ENCODE data around the gene FBXO2.

FBXO2 gene

GRCh38 chr1:11682799-11683198, 28.6 kb upstream of the FBXO2 start:
- no peak for TF ChIP-seq POLR2AphosphoS5 (IDR thresholded peaks at IDR 0.05; ENCODE audit: low read depth, low read length)
- TF ChIP-seq POLR2A (IDR thresholded peaks at IDR 0.05; ENCODE audit: low read depth, low read length), result no peak
- TF ChIP-seq PAX5 (IDR thresholded peaks at IDR 0.05; ENCODE audit: insufficient read depth, low read length, severe bottlenecking), result no peak
- TF ChIP-seq TAF1 (IDR thresholded peaks at IDR 0.05; ENCODE audit: low read depth, low read length), result no peak
- no peak for TF ChIP-seq POU2F2 (IDR thresholded peaks at IDR 0.05; ENCODE audit: low read depth, low read length)
- TF ChIP-seq SPI1 (IDR thresholded peaks at IDR 0.05; ENCODE audit: low read depth, low read length), result no peak
- no peak for DNase-seq (ENCODE audit: insufficient read length, low spot score)
- FAIRE-seq, result no peak

- no peak for DNase-seq (ENCODE audit: insufficient read length, low spot score)
- FAIRE-seq, result no peak
- no peak for TF ChIP-seq POLR2A (IDR thresholded peaks at IDR 0.05; ENCODE audit: low read depth, low read length)
- TF ChIP-seq SPI1 (IDR thresholded peaks at IDR 0.05; ENCODE audit: low read depth, low read length), result no peak
Measured at GRCh38 chr1:11682287-11682771, 28.1 kb upstream of the FBXO2 start.

- DNase-seq (ENCODE audit: insufficient read length, low spot score), result peak; percentile 98
- TF ChIP-seq TAF1 (IDR thresholded peaks at IDR 0.05; ENCODE audit: low read depth, low read length) (0 out of 2 replicates have a peak, but pooled peaks have one; percentile 8), POLR2AphosphoS5 (IDR thresholded peaks at IDR 0.05; ENCODE audit: low read depth, low read length) (no peak), PAX5 (IDR thresholded peaks at IDR 0.05; ENCODE audit: insufficient read depth, low read length, severe bottlenecking) (peak; percentile 32)
- peak; percentile 90 for FAIRE-seq
Measured at GRCh38 chr1:11681071-11681771, 27.0 kb upstream of the FBXO2 start, which contains the start of gene MAD2L2. TSS of gene MAD2L2 (minus strand) at chr1:11681148. CDS start at chr1:11680601, 547 bp downstream.

- FAIRE-seq (peak; percentile 20), DNase-seq (ENCODE audit: insufficient read length, low spot score) (no peak)
Measured at GRCh38 chr1:11680270-11681070, 26.2 kb upstream of the FBXO2 start.

GRCh38 chr1:11678442-11678841, 24.2 kb upstream of the FBXO2 start:
- no peak for DNase-seq (ENCODE audit: insufficient read length, low spot score)
- no peak for FAIRE-seq
- TF ChIP-seq POLR2AphosphoS5 (IDR thresholded peaks at IDR 0.05; ENCODE audit: low read depth, low read length) (no peak), POU2F2 (IDR thresholded peaks at IDR 0.05; ENCODE audit: low read depth, low read length) (no peak), SPI1 (IDR thresholded peaks at IDR 0.05; ENCODE audit: low read depth, low read length) (no peak), PAX5 (IDR thresholded peaks at IDR 0.05; ENCODE audit: insufficient read depth, low read length, severe bottlenecking) (no peak), TAF1 (IDR thresholded peaks at IDR 0.05; ENCODE audit: low read depth, low read length) (no peak), POLR2A (IDR thresholded peaks at IDR 0.05; ENCODE audit: low read depth, low read length) (no peak)

More at GRCh38 chr1:11680270-11681070, 26.2 kb upstream of the FBXO2 start:
- TF ChIP-seq TAF1 (IDR thresholded peaks at IDR 0.05; ENCODE audit: low read depth, low read length) (0 out of 2 replicates have a peak, but pooled peaks have one; percentile 3), POLR2A (IDR thresholded peaks at IDR 0.05; ENCODE audit: low read depth, low read length) (no peak)

- no peak for FAIRE-seq
- no peak for TF ChIP-seq POLR2A (IDR thresholded peaks at IDR 0.05; ENCODE audit: low read depth, low read length)
- TF ChIP-seq PAX5 (IDR thresholded peaks at IDR 0.05; ENCODE audit: insufficient read depth, low read length, severe bottlenecking), result no peak
- TF ChIP-seq POU2F2 (IDR thresholded peaks at IDR 0.05; ENCODE audit: low read depth, low read length), result no peak
- TF ChIP-seq SPI1 (IDR thresholded peaks at IDR 0.05; ENCODE audit: low read depth, low read length), result no peak
- TF ChIP-seq POLR2AphosphoS5 (IDR thresholded peaks at IDR 0.05; ENCODE audit: low read depth, low read length), result no peak
Measured at GRCh38 chr1:11676386-11677103, 22.3 kb upstream of the FBXO2 start.

GRCh38 chr1:11675325-11675724, 21.1 kb upstream of the FBXO2 start:
- TF ChIP-seq POU2F2 (IDR thresholded peaks at IDR 0.05; ENCODE audit: low read depth, low read length) (no peak), TAF1 (IDR thresholded peaks at IDR 0.05; ENCODE audit: low read depth, low read length) (no peak), POLR2AphosphoS5 (IDR thresholded peaks at IDR 0.05; ENCODE audit: low read depth, low read length) (no peak), POLR2A (IDR thresholded peaks at IDR 0.05; ENCODE audit: low read depth, low read length) (no peak), SPI1 (IDR thresholded peaks at IDR 0.05; ENCODE audit: low read depth, low read length) (no peak), PAX5 (IDR thresholded peaks at IDR 0.05; ENCODE audit: insufficient read depth, low read length, severe bottlenecking) (no peak)
- FAIRE-seq (no peak), DNase-seq (ENCODE audit: insufficient read length, low spot score) (no peak)

More at GRCh38 chr1:11676386-11677103, 22.3 kb upstream of the FBXO2 start:
- no peak for DNase-seq (ENCODE audit: insufficient read length, low spot score)

GRCh38 chr1:11674488-11674887, 20.3 kb upstream of the FBXO2 start:
- TF ChIP-seq POLR2AphosphoS5 (IDR thresholded peaks at IDR 0.05; ENCODE audit: low read depth, low read length), result no peak
- no peak for TF ChIP-seq POLR2A (IDR thresholded peaks at IDR 0.05; ENCODE audit: low read depth, low read length)
- no peak for TF ChIP-seq POU2F2 (IDR thresholded peaks at IDR 0.05; ENCODE audit: low read depth, low read length)
- TF ChIP-seq PAX5 (IDR thresholded peaks at IDR 0.05; ENCODE audit: insufficient read depth, low read length, severe bottlenecking), result no peak
- no peak for TF ChIP-seq SPI1 (IDR thresholded peaks at IDR 0.05; ENCODE audit: low read depth, low read length)
- TF ChIP-seq TAF1 (IDR thresholded peaks at IDR 0.05; ENCODE audit: low read depth, low read length), result no peak
- DNase-seq (ENCODE audit: insufficient read length, low spot score) (no peak), FAIRE-seq (no peak)

GRCh38 chr1:11673089-11673769, 19.0 kb upstream of the FBXO2 start:
- FAIRE-seq (no peak), DNase-seq (ENCODE audit: insufficient read length, low spot score) (no peak)
- TF ChIP-seq SPI1 (IDR thresholded peaks at IDR 0.05; ENCODE audit: low read depth, low read length), result no peak
- no peak for TF ChIP-seq PAX5 (IDR thresholded peaks at IDR 0.05; ENCODE audit: insufficient read depth, low read length, severe bottlenecking)
- no peak for TF ChIP-seq POU2F2 (IDR thresholded peaks at IDR 0.05; ENCODE audit: low read depth, low read length)
- TF ChIP-seq POLR2AphosphoS5 (IDR thresholded peaks at IDR 0.05; ENCODE audit: low read depth, low read length), result no peak
- no peak for TF ChIP-seq TAF1 (IDR thresholded peaks at IDR 0.05; ENCODE audit: low read depth, low read length)
- no peak for TF ChIP-seq POLR2A (IDR thresholded peaks at IDR 0.05; ENCODE audit: low read depth, low read length)
